ENCODE measurements around the gene ABCB11.

ABCB11 gene

GRCh38 chr2:168929031-168929430 is 102.1 kb downstream of the ABCB11 start:
- Histone ChIP-seq H3K4me1 (ENCODE audit: control insufficient read depth, insufficient read depth, low read length) (peaks cover 3% of the 10 kb centered on the region; the same call in 1 of the 2 replicates), H3K27ac (ENCODE audit: low read depth, low read length) (no peak overlapping the region), H3K9me3 (ENCODE audit: control insufficient read depth, insufficient read depth, low read depth, low read length) (no peaks in the 10 kb centered on the region), H3K36me3 (ENCODE audit: control insufficient read depth, insufficient read depth, low read length) (no peaks in the 10 kb centered on the region), H3K9ac (ENCODE audit: low read length) (no peak overlapping the region), H3K27me3 (ENCODE audit: control insufficient read depth, insufficient read depth, low read length) (no peaks in the 10 kb centered on the region), H3K4me3 (ENCODE audit: low read depth, low read length) (no peak overlapping the region)

- H3K27ac ChIP-seq (ENCODE audit: low read depth, low read length), result no peak overlapping the region
- H3K4me3 ChIP-seq (ENCODE audit: low read depth, low read length), result no peak overlapping the region
- no peaks in the 10 kb centered on the region for H3K9me3 ChIP-seq (ENCODE audit: control insufficient read depth, insufficient read depth, low read depth, low read length)
- H3K9ac ChIP-seq (ENCODE audit: low read length), result no peak overlapping the region
- H3K36me3 ChIP-seq (ENCODE audit: control insufficient read depth, insufficient read depth, low read length), result no peaks in the 10 kb centered on the region
- H3K27me3 ChIP-seq (ENCODE audit: control insufficient read depth, insufficient read depth, low read length), result no peaks in the 10 kb centered on the region
- peaks cover 3% of the 10 kb centered on the region; the same call in 1 of the 2 replicates for H3K4me1 ChIP-seq (ENCODE audit: control insufficient read depth, insufficient read depth, low read length)
Observed at GRCh38 chr2:168928113-168928831, 102.9 kb downstream of the ABCB11 start.

- Histone ChIP-seq H3K27ac (ENCODE audit: low read depth, low read length) (no peak overlapping the region), H3K4me3 (ENCODE audit: low read depth, low read length) (no peak overlapping the region), H3K4me1 (ENCODE audit: control insufficient read depth, insufficient read depth, low read length) (peaks cover 3% of the 10 kb centered on the region; the same call in 1 of the 2 replicates), H3K36me3 (ENCODE audit: control insufficient read depth, insufficient read depth, low read length) (no peaks in the 10 kb centered on the region), H3K27me3 (ENCODE audit: control insufficient read depth, insufficient read depth, low read length) (no peaks in the 10 kb centered on the region), H3K9me3 (ENCODE audit: control insufficient read depth, insufficient read depth, low read depth, low read length) (no peaks in the 10 kb centered on the region), H3K9ac (ENCODE audit: low read length) (no peak overlapping the region)
Observed at GRCh38 chr2:168926621-168927386, 104.3 kb downstream of the ABCB11 start.

- no peak overlapping the region for H3K9ac ChIP-seq (ENCODE audit: low read length)
- H3K4me3 ChIP-seq (ENCODE audit: low read depth, low read length), result no peak overlapping the region
Observed at GRCh38 chr2:168920504-168921157, 110.5 kb downstream of the ABCB11 start.

GRCh38 chr2:168916331-168916675 is 114.8 kb downstream of the ABCB11 start:
- Histone ChIP-seq H3K9me3 (ENCODE audit: control insufficient read depth, insufficient read depth, low read depth, low read length) (peaks cover 10% of the 10 kb centered on the region), H3K4me1 (ENCODE audit: control insufficient read depth, insufficient read depth, low read length) (peaks cover 33% of the 10 kb centered on the region), H3K27ac (ENCODE audit: low read depth, low read length) (no peak overlapping the region), H3K9ac (ENCODE audit: low read length) (no peak overlapping the region), H3K36me3 (ENCODE audit: control insufficient read depth, insufficient read depth, low read length) (no peaks in the 10 kb centered on the region), H3K27me3 (ENCODE audit: control insufficient read depth, insufficient read depth, low read length) (peaks cover 8% of the 10 kb centered on the region; the same call in 1 of the 2 replicates), H3K4me3 (ENCODE audit: low read depth, low read length) (no peak overlapping the region)

More at GRCh38 chr2:168920504-168921157, 110.5 kb downstream of the ABCB11 start:
- H3K36me3 ChIP-seq (ENCODE audit: control insufficient read depth, insufficient read depth, low read length), result no peaks in the 10 kb centered on the region
- H3K27me3 ChIP-seq (ENCODE audit: control insufficient read depth, insufficient read depth, low read length), result no peaks in the 10 kb centered on the region
- no peak overlapping the region for H3K27ac ChIP-seq (ENCODE audit: low read depth, low read length)
- peaks cover 6% of the 10 kb centered on the region; the same call in 1 of the 2 replicates for H3K4me1 ChIP-seq (ENCODE audit: control insufficient read depth, insufficient read depth, low read length)
- H3K9me3 ChIP-seq (ENCODE audit: control insufficient read depth, insufficient read depth, low read depth, low read length), result peaks cover 6% of the 10 kb centered on the region

- no peaks in the 10 kb centered on the region for H3K36me3 ChIP-seq (ENCODE audit: control insufficient read depth, insufficient read depth, low read length)
- H3K27me3 ChIP-seq (ENCODE audit: control insufficient read depth, insufficient read depth, low read length), result peaks cover 8% of the 10 kb centered on the region; the same call in 1 of the 2 replicates
- no peak overlapping the region for H3K9ac ChIP-seq (ENCODE audit: low read length)
- H3K9me3 ChIP-seq (ENCODE audit: control insufficient read depth, insufficient read depth, low read depth, low read length), result peaks cover 10% of the 10 kb centered on the region
- H3K27ac ChIP-seq (ENCODE audit: low read depth, low read length), result no peak overlapping the region
- no peak overlapping the region for H3K4me3 ChIP-seq (ENCODE audit: low read depth, low read length)
- H3K4me1 ChIP-seq (ENCODE audit: control insufficient read depth, insufficient read depth, low read length), result peaks cover 31% of the 10 kb centered on the region
Observed at GRCh38 chr2:168915441-168916330, 115.4 kb downstream of the ABCB11 start.

GRCh38 chr2:168913495-168913894 is 117.6 kb downstream of the ABCB11 start:
- Histone ChIP-seq H3K36me3 (ENCODE audit: control insufficient read depth, insufficient read depth, low read length) (no peaks in the 10 kb centered on the region), H3K9ac (ENCODE audit: low read length) (no peak overlapping the region), H3K9me3 (ENCODE audit: control insufficient read depth, insufficient read depth, low read depth, low read length) (peaks cover 10% of the 10 kb centered on the region), H3K27ac (ENCODE audit: low read depth, low read length) (no peak overlapping the region), H3K27me3 (ENCODE audit: control insufficient read depth, insufficient read depth, low read length) (peaks cover 8% of the 10 kb centered on the region; the same call in 1 of the 2 replicates), H3K4me3 (ENCODE audit: low read depth, low read length) (no peak overlapping the region), H3K4me1 (ENCODE audit: control insufficient read depth, insufficient read depth, low read length) (peaks cover 39% of the 10 kb centered on the region)

- H3K9me3 ChIP-seq (ENCODE audit: control insufficient read depth, insufficient read depth, low read depth, low read length), result peaks cover 10% of the 10 kb centered on the region
- H3K9ac ChIP-seq (ENCODE audit: low read length), result peak overlapping the region; percentile 32
- peaks cover 8% of the 10 kb centered on the region; the same call in 1 of the 2 replicates for H3K27me3 ChIP-seq (ENCODE audit: control insufficient read depth, insufficient read depth, low read length)
- H3K4me3 ChIP-seq (ENCODE audit: low read depth, low read length), result peak overlapping the region; percentile 52
- H3K27ac ChIP-seq (ENCODE audit: low read depth, low read length), result no peak overlapping the region
- H3K4me1 ChIP-seq (ENCODE audit: control insufficient read depth, insufficient read depth, low read length), result peaks cover 45% of the 10 kb centered on the region
- H3K36me3 ChIP-seq (ENCODE audit: control insufficient read depth, insufficient read depth, low read length), result no peaks in the 10 kb centered on the region
Observed at GRCh38 chr2:168912901-168913369, 118.2 kb downstream of the ABCB11 start.

GRCh38 chr2:168912466-168912865 is 118.7 kb downstream of the ABCB11 start:
- H3K36me3 ChIP-seq (ENCODE audit: control insufficient read depth, insufficient read depth, low read length), result no peaks in the 10 kb centered on the region
- H3K27ac ChIP-seq (ENCODE audit: low read depth, low read length), result no peak overlapping the region
- H3K9me3 ChIP-seq (ENCODE audit: control insufficient read depth, insufficient read depth, low read depth, low read length), result peaks cover 10% of the 10 kb centered on the region
- H3K9ac ChIP-seq (ENCODE audit: low read length), result no peak overlapping the region
- peaks cover 8% of the 10 kb centered on the region; the same call in 1 of the 2 replicates for H3K27me3 ChIP-seq (ENCODE audit: control insufficient read depth, insufficient read depth, low read length)
- peaks cover 50% of the 10 kb centered on the region for H3K4me1 ChIP-seq (ENCODE audit: control insufficient read depth, insufficient read depth, low read length)
- peak overlapping the region; percentile 52 for H3K4me3 ChIP-seq (ENCODE audit: low read depth, low read length)

GRCh38 chr2:168910330-168910729 is 120.8 kb downstream of the ABCB11 start:
- Histone ChIP-seq H3K27ac (ENCODE audit: low read depth, low read length) (no peak overlapping the region), H3K4me3 (ENCODE audit: low read depth, low read length) (no peak overlapping the region), H3K36me3 (ENCODE audit: control insufficient read depth, insufficient read depth, low read length) (no peaks in the 10 kb centered on the region), H3K9ac (ENCODE audit: low read length) (no peak overlapping the region), H3K4me1 (ENCODE audit: control insufficient read depth, insufficient read depth, low read length) (peaks cover 60% of the 10 kb centered on the region), H3K27me3 (ENCODE audit: control insufficient read depth, insufficient read depth, low read length) (peaks cover 8% of the 10 kb centered on the region; the same call in 1 of the 2 replicates), H3K9me3 (ENCODE audit: control insufficient read depth, insufficient read depth, low read depth, low read length) (peaks cover under 1% of the 10 kb centered on the region)

All from HUES6 (cell line).